ENCODE measurements around the gene STX11. TPM values are rescaled to one million over a fixed set of nuclear protein-coding genes. Genes with fewer than 3 reads are reported as not detected.
"Not testable (repeated sequence)": the region's sequence is repeated elsewhere in the genome, so short reads cannot be mapped to it uniquely, and the experiment has no call there.

The STX11 gene
- total and polyA plus RNA-seq, 10 donors: 5.9 to 76.0 (median 42.0) TPM

- no peak for DNase-seq
- Histone ChIP-seq H3K9me3 (peaks cover 0 to under 1% (median 0%) of the 10 kb centered on the region in 8 donors), H3K36me3 (peaks cover 0 to 26% (median 3%) of the 10 kb centered on the region in 6 donors), H3K27ac (peak overlapping the region in 2 of 8 donors; percentile 52 to 54), H3K4me3 (no peak overlapping the region), H3K4me1 (peaks cover 0 to 70% (median 29%) of the 10 kb centered on the region in 6 donors), H3K27me3 (replicated peaks in 1 of 7) (no peaks in the 10 kb centered on the region)
- intact Hi-C loops (cut with DNase I; ENCODE audit: low total_unique reads): no loop called here
- 61 to 94% (median 74%) methylated on average over 2 of the region's 2 CpGs for WGBS, 5 donors
- no peak for TF ChIP-seq POLR2A (IDR thresholded peaks at IDR 0.05)
- no peak for TF ChIP-seq POLR2AphosphoS5 (IDR thresholded peaks at IDR 0.05)
- no peak for TF ChIP-seq CTCF (IDR thresholded peaks at IDR 0.05 in 8 of 11, conservative IDR thresholded peaks at IDR 0.05 in 3 of 11)
Observed at GRCh38 chr6:144181639-144182038, 31.3 kb downstream of the STX11 start.

GRCh38 chr6:144184186-144184585 is 33.9 kb downstream of the STX11 start:
- Histone ChIP-seq H3K4me1 (peaks cover 0 to 49% (median 22%) of the 10 kb centered on the region in 6 donors), H3K36me3 (peaks cover 0 to 47% (median 21%) of the 10 kb centered on the region in 6 donors)
- H3K27me3 ChIP-seq (replicated peaks in 1 of 7); H3K9me3 ChIP-seq; H3K27ac ChIP-seq; DNase-seq; H3K4me3 ChIP-seq; intact Hi-C loops (cut with DNase I; ENCODE audit: low total_unique reads): not testable (repeated sequence)
- 95 to 100% (median 100%) methylated on average over 1 of the region's 1 CpG for WGBS, 5 donors

GRCh38 chr6:144185133-144185836 is 35.0 kb downstream of the STX11 start:
- intact Hi-C loops (cut with DNase I; ENCODE audit: low total_unique reads): no loop called here
- WGBS, 5 donors: 86 to 93% (median 90%) methylated on average over 4 of the region's 4 CpGs
- H3K4me1 ChIP-seq: peaks cover 0 to 38% (median 13%) of the 10 kb centered on the region in 6 donors

GRCh38 chr6:144186817-144187625 is 36.7 kb downstream of the STX11 start:
- WGBS, 5 donors: 93 to 96% (median 95%) methylated on average over 78 to 79 of the region's 79 CpGs
- Histone ChIP-seq H3K36me3 (peaks cover 0 to 60% (median 21%) of the 10 kb centered on the region in 6 donors), H3K4me1 (peaks cover 0 to 21% (median 7%) of the 10 kb centered on the region in 6 donors), H3K27ac (no peak overlapping the region), H3K4me3 (no peak overlapping the region), H3K27me3 (replicated peaks in 1 of 7) (no peaks in the 10 kb centered on the region), H3K9me3 (peaks cover 0 to 7% (median 0%) of the 10 kb centered on the region in 8 donors)
- intact Hi-C loops (cut with DNase I; ENCODE audit: low total_unique reads): no loop called here
- peak in 2 of 3 donors; percentile 10 to 71 for TF ChIP-seq POLR2AphosphoS5 (IDR thresholded peaks at IDR 0.05)
- TF ChIP-seq POLR2A (IDR thresholded peaks at IDR 0.05): no peak
- DNase-seq: no peak

More at GRCh38 chr6:144185133-144185836, 35.0 kb downstream of the STX11 start:
- Histone ChIP-seq H3K4me3 (no peak overlapping the region), H3K27me3 (replicated peaks in 1 of 7) (no peaks in the 10 kb centered on the region), H3K36me3 (peaks cover 0 to 54% (median 21%) of the 10 kb centered on the region in 6 donors), H3K27ac (no peak overlapping the region), H3K9me3 (peaks cover 0 to 7% (median 0%) of the 10 kb centered on the region in 8 donors)
- no peak for DNase-seq
- TF ChIP-seq CTCF (IDR thresholded peaks at IDR 0.05 in 8 of 11, conservative IDR thresholded peaks at IDR 0.05 in 3 of 11) (no peak), POLR2A (IDR thresholded peaks at IDR 0.05) (no peak), POLR2AphosphoS5 (IDR thresholded peaks at IDR 0.05) (no peak)

- H3K27ac ChIP-seq: no peak overlapping the region
- no peak overlapping the region for H3K4me3 ChIP-seq
- H3K9me3 ChIP-seq: peaks cover 0 to 7% (median 0%) of the 10 kb centered on the region in 8 donors
- no peak for DNase-seq
- no peaks in the 10 kb centered on the region for H3K27me3 ChIP-seq (replicated peaks in 1 of 7)
- no peaks in the 10 kb centered on the region for H3K4me1 ChIP-seq
- peaks cover 0 to 49% (median 21%) of the 10 kb centered on the region in 6 donors for H3K36me3 ChIP-seq
- intact Hi-C loops (cut with DNase I; ENCODE audit: low total_unique reads): no loop called here
- no peak for TF ChIP-seq POLR2AphosphoS5 (IDR thresholded peaks at IDR 0.05)
- no peak for TF ChIP-seq POLR2A (IDR thresholded peaks at IDR 0.05)
- TF ChIP-seq CTCF (IDR thresholded peaks at IDR 0.05 in 8 of 11, conservative IDR thresholded peaks at IDR 0.05 in 3 of 11): no peak
Observed at GRCh38 chr6:144189351-144189750, 39.0 kb downstream of the STX11 start.

Measured in spleen (tissue), 11 donors.